Fibroblast of lung (primary cell): ENCODE results near the gene GALNT7.

Source experiments
- CTCF ChIP-seq, 2 donors: IDR thresholded peaks in 1 of 2; conservative IDR thresholded peaks in 1 of 2; 1 replicate in 1 of 2; 2 replicates in 1 of 2; pipeline ENCODE4 v1.5.1; 2011 to 2012; ENCODE audit warnings: low read length in 2 of 2, control low read depth in 1 of 2, inconsistent platforms in 1 of 2, low read depth in 1 of 2, mild to moderate bottlenecking in 1 of 2
- EZH2 ChIP-seq: IDR thresholded peaks from 2 replicates; pipeline ENCODE4 v1.5.1; 2012; ENCODE audit warnings: low read length, control low read depth, mild to moderate bottlenecking; ENCODE audit errors: missing control alignments

- no peak for TF ChIP-seq CTCF (conservative IDR thresholded peaks at IDR 0.05 in 1 of 2, IDR thresholded peaks at IDR 0.05 in 1 of 2; ENCODE audit: low read depth in 1 of 2, low read length in 2 of 2)
- no peak for TF ChIP-seq EZH2
These were observed 3.4 kb downstream of the GALNT7 start for GRCh38 chr4:173171987-173172386.
